ENCODE data around the gene MUC5B.

MUC5B gene

DNA sequence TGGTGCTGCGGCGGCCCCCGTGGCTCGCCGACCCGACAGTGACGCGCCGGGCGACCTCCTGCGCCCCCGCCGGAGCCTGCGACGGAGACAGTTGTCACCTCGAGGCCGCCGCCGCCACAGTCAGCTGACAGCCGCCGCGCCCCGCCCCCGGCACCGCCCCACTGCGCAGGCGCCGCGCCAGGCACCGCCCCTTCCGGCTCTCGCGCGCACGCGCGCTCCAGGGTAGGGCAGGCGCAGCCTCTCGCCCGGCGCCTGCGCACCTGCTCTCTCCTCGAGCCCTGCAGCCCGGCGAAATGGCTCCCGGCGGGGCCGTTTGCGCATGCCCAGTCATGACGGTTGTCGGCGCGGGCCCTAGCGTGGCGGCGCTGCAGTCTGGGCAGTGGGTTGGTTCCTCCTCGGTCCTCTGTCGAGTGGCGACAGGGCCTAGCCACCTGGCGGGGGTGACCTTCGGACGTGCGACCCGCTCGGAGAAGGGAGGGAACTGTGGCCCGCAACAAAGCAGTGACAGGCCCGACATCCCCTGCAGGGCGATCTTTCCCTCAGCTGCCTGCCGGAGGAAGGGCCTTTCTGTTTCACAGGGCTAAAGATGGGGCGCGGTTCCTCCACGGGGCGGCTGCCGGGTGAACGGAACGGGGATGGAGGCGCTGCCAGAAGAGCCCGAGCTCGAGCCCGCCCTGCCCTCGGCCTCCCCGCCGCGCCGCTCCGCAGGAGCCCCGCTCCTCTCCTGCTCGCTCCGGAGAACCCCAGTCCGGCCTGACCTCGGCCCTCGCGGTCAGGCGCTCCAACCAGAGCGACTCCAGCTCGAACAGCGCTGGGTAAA is 86.8 kb downstream of the MUC5B start, which contains the start of gene TOLLIP:
Gene TOLLIP (minus strand): TSS at position 135 of the 820 bp plus-strand sequence. CDS start 134 bp downstream, at position 1.
- Mint-ChIP-seq H3K36me3 (peaks cover 4 to 33% of the 10 kb centered on the region in 2 donors), H3K27me3 (no peaks in the 10 kb centered on the region), H3K27ac (peak within 1 kb of the TSS; percentile 95), H3K9me3 (peaks cover 12 to 14% of the 10 kb centered on the region in 2 donors), H3K4me3 (peak within 1 kb of the TSS; percentile 87 to 90), H3K4me1 (peaks cover 35 to 55% of the 10 kb centered on the region in 2 donors)
- ATAC-seq (replicated peaks): peak; percentile 76 to 82
- DNase-seq: peak; percentile 98

- H3K27me3 Mint-ChIP-seq: no peaks in the 10 kb centered on the region
- ATAC-seq (replicated peaks): no peak
- peaks cover 0 to 33% of the 10 kb centered on the region in 2 donors for H3K36me3 Mint-ChIP-seq
- H3K27ac Mint-ChIP-seq: peak overlapping the region; percentile 95
- H3K4me1 Mint-ChIP-seq: peaks cover 33 to 50% of the 10 kb centered on the region in 2 donors
- peak overlapping the region; percentile 87 to 90 for H3K4me3 Mint-ChIP-seq
- peaks cover 12 to 14% of the 10 kb centered on the region in 2 donors for H3K9me3 Mint-ChIP-seq
- no peak for DNase-seq
Observed at GRCh38 chr11:1310318-1310687, 87.4 kb downstream of the MUC5B start.

DNA sequence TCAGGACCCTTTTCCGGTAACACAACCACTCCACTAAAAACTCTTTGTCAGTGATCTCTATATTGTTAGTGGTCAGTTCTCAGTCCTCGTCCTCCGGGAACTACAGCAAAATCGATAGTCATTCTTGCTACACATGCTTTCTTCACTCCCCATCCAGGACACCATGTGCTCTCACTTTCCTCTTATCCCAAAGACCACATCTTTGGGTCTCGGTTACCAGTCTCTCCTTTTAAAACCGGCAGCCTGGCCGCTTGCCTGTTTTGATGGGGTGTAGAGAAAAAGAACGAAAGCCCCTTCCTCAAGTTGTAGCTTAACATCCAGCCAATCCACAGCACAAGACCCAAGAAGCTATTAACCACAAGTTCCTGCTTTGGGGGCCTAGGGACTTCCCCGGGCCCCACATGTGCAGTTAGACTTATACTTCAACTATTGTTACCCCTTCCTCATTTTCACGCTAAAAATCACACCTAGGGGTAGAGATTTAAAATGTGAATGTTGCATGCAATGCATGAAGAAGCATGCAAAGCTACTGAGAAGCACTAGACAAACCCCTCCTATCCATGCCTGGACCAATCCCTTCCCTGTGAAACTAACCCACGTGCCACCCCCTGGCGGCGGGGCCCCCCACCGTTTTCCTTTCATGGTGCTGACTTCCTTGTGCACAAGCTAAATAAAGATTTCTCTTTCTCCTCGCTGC is 88.1 kb downstream of the MUC5B start:
- peak; percentile 35 to 42 for ATAC-seq (replicated peaks)
- Mint-ChIP-seq H3K9me3 (peaks cover 12 to 14% of the 10 kb centered on the region in 2 donors), H3K4me1 (peaks cover 33 to 43% of the 10 kb centered on the region in 2 donors), H3K36me3 (peaks cover 0 to 27% of the 10 kb centered on the region in 2 donors), H3K27ac (peak overlapping the region; percentile 95), H3K4me3 (peak overlapping the region; percentile 87 to 90), H3K27me3 (no peaks in the 10 kb centered on the region)
- peak; percentile 58 for DNase-seq

Data from stimulated activated naive B cell treated with anti-CD40 and anti-IgM and Interleukin-4, amounts not matched to agents 10 μg/mL and 1 μg/mL and 100 μg/mL, for 72 hours (primary cell).